NCI-H2107 treated with DMSO at 0.1 percent for 48 hours (cell line): Measurements from ENCODE around the gene CAPG.
A peak's percentile ranks its signal among the peaks of the same experiment; 100 is the strongest.
"Not testable (repeated sequence)": the region's sequence is repeated elsewhere in the genome, so short reads cannot be mapped to it uniquely, and the experiment has no call there.

Source experiments
- DNase-seq: peaks from one replicate; lab custom pipeline; 2025; ENCODE audit not compliant: unreplicated experiment; lab: John Stamatoyannopoulos, UW

The CAPG gene

GRCh38 chr2:85397925-85398331, 12.2 kb downstream of the CAPG start:
- DNase-seq: no peak

- no peak for DNase-seq
Measured at GRCh38 chr2:85396531-85397470, 13.4 kb downstream of the CAPG start.

- no peak for DNase-seq
Measured at GRCh38 chr2:85395912-85396475, 14.2 kb downstream of the CAPG start.

- no peak for DNase-seq
Measured at GRCh38 chr2:85394976-85395375, 15.2 kb downstream of the CAPG start.

- DNase-seq: peak; percentile 66
Measured at GRCh38 chr2:85394261-85394681, 15.9 kb downstream of the CAPG start.

GRCh38 chr2:85393836-85394235, 16.3 kb downstream of the CAPG start:
- DNase-seq: no peak

GRCh38 chr2:85390941-85391669, 19.1 kb downstream of the CAPG start:
- no peak for DNase-seq

GRCh38 chr2:85388878-85389538, 21.2 kb downstream of the CAPG start:
- DNase-seq: no peak

- no peak for DNase-seq
Measured at GRCh38 chr2:85387754-85388153, 22.4 kb downstream of the CAPG start.

GRCh38 chr2:85385746-85386145, 24.4 kb downstream of the CAPG start:
- DNase-seq: no peak

GRCh38 chr2:85383850-85384249, 26.3 kb downstream of the CAPG start:
- DNase-seq: no peak

- not testable (repeated sequence) for DNase-seq
Measured at GRCh38 chr2:85383151-85383550, 27.0 kb downstream of the CAPG start.

GRCh38 chr2:85380048-85380447, 30.1 kb downstream of the CAPG start:
- DNase-seq: no peak

GRCh38 chr2:85378257-85378656, 31.9 kb downstream of the CAPG start:
- no peak for DNase-seq

- DNase-seq: no peak
Measured at GRCh38 chr2:85377083-85377482, 33.1 kb downstream of the CAPG start.

- no peak for DNase-seq
Measured at GRCh38 chr2:85376291-85377065, 33.7 kb downstream of the CAPG start.

GRCh38 chr2:85371045-85371444, 39.1 kb downstream of the CAPG start:
- DNase-seq: no peak

- no peak for DNase-seq
Measured at GRCh38 chr2:85369500-85369899, 40.7 kb downstream of the CAPG start.

GRCh38 chr2:85368921-85369320, 41.2 kb downstream of the CAPG start:
- no peak for DNase-seq

- no peak for DNase-seq
Measured at GRCh38 chr2:85367180-85367579, 43.0 kb downstream of the CAPG start.
